RWPE1 (cell line): ENCODE data around the gene LARGE1.

Experiments used
- CTCF ChIA-PET: fragments of 350-600 bp; sonication (Branson Sonifier 250); formaldehyde crosslinking; extraction: SDS; loops from one replicate; lab custom pipeline; 2021; lab: Yijun Ruan, JAX
- POLR2A ChIA-PET: fragments of 400-600 bp; formaldehyde crosslinking; extraction: SDS; loops from one replicate; lab custom pipeline; 2020; ENCODE audit warnings: antibody characterized with exemption; ENCODE audit not compliant: low non-redundant PET; lab: Yijun Ruan, JAX
- DNase-seq: peaks from one replicate; pipeline ENCODE4 v3.0.0; 2012; ENCODE audit warnings: low spot score
- H3K27ac ChIP-seq: fragments of 450-650 bp; 2 replicates; pipeline ENCODE4 v1.5.1; 2017
- TF ChIP-seq, protein P1 (sequence below): fragments of 450-650 bp; conservative IDR thresholded peaks from 2 replicates; pipeline ENCODE4 v1.5.1; 2017; ENCODE audit warnings: low read depth, mild to moderate bottlenecking

Gene LARGE1

DNA sequence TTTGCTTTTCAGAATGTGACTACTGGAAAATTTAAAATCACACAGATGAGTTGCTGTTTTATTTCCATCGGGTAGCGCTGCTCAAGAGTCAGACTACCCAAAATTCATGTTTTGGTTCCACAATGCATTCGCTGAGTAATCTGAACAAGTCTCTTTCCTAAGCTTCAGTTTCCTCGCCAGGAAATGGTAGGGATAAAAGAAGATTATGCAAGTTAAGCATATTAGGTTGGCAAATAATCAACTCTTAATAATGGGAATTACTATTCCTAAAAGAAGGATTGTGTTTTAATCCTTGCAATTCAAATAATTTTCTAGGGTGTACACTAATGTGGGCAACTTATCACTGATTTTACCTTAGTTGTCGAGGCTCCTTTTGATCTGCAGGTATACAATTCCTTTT is 326.5 kb downstream of the LARGE1 start:
- ChIA-PET POLR2A (no interaction called here), CTCF (no interaction called here)
- TF ChIP-seq, protein P1, sequence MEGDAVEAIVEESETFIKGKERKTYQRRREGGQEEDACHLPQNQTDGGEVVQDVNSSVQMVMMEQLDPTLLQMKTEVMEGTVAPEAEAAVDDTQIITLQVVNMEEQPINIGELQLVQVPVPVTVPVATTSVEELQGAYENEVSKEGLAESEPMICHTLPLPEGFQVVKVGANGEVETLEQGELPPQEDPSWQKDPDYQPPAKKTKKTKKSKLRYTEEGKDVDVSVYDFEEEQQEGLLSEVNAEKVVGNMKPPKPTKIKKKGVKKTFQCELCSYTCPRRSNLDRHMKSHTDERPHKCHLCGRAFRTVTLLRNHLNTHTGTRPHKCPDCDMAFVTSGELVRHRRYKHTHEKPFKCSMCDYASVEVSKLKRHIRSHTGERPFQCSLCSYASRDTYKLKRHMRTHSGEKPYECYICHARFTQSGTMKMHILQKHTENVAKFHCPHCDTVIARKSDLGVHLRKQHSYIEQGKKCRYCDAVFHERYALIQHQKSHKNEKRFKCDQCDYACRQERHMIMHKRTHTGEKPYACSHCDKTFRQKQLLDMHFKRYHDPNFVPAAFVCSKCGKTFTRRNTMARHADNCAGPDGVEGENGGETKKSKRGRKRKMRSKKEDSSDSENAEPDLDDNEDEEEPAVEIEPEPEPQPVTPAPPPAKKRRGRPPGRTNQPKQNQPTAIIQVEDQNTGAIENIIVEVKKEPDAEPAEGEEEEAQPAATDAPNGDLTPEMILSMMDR: no peak
- no peak for DNase-seq
- no peak overlapping the region for H3K27ac ChIP-seq

DNA sequence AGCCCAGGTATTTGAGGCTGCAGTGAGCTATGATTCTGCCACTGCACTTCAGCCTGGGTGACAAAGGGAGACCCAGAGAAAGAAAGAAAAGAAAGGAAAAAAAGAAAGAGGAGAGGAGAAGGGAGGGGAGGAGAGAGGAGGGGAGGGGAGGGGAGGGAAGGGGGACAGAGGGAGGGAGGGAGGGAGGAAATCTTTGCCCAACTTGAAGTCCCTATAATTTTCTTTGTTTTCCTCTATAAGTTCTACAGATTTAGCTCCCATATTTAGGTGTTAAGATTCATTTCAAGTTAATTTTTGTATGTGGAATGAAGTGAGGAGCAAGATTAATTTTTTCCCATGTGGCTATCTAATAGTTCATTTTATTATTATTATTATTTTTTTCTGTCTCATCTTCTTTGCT is 328.3 kb downstream of the LARGE1 start:
- CTCF ChIA-PET: no interaction called here
- TF ChIP-seq, protein P1: no peak
- no peak for DNase-seq
- no peak overlapping the region for H3K27ac ChIP-seq
- POLR2A ChIA-PET: no interaction called here

DNA sequence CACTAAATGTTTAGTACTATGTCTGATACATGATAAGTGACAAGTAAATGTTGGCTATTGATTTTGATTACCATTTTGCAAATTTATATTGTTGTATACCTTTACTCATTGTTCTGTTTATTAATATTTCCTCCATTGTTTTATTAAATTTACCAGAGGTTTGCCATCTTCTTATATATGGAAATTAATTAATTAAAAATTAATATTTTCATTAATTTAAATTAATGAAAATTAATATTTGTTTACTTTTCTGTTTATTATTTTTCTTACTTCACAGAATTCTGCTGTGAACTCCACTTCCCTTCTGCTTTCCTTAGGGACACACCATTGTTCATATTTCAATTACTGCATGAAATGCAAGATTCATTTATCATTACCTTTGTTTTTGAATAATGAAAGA is 331.0 kb downstream of the LARGE1 start:
- no peak for DNase-seq
- no peak overlapping the region for H3K27ac ChIP-seq
- TF ChIP-seq, protein P1: no peak
- ChIA-PET POLR2A (no interaction called here), CTCF (no interaction called here)

DNA sequence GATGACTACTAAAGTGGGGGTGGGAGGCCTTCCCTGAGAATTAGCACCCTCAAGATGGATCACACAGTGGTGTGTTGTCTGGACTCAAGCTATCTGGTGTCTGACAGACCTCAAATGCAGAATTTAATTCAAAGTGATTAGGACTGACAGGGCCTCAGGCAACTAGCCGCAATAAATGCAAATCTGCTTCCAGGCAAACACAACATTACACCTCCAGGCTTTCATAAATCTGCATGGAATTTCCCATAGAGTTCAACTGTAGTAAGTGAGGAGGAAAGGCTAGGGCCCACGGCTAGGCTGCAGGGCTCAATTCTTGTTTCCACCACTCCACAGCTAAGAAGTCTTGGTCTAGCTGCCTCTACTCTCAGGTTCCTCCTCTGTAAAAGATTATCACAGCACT is 331.4 kb downstream of the LARGE1 start:
- TF ChIP-seq, protein P1: no peak
- ChIA-PET POLR2A (no interaction called here), CTCF (no interaction called here)
- H3K27ac ChIP-seq: no peak overlapping the region
- DNase-seq: no peak

DNA sequence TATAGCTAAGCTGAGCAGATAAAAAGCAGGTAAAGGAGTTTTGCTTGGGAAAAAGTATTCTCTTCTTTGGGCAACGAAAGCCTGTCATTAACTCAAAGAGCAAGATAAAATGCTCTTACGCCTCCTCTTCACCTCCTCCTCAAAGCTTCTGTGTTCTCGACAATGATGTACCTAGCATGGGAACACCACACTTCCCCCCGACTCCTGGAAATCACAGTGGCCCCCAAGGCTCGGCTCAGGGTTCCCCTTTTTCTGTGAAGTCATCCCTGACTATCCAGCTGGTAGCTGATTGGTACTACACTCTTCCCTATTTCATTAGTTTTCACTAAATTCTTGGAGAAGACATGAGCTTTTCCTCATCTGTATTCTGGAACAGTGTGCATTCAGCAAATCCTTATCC is 336.1 kb downstream of the LARGE1 start:
- POLR2A ChIA-PET: no interaction called here
- CTCF ChIA-PET: no interaction called here

DNA sequence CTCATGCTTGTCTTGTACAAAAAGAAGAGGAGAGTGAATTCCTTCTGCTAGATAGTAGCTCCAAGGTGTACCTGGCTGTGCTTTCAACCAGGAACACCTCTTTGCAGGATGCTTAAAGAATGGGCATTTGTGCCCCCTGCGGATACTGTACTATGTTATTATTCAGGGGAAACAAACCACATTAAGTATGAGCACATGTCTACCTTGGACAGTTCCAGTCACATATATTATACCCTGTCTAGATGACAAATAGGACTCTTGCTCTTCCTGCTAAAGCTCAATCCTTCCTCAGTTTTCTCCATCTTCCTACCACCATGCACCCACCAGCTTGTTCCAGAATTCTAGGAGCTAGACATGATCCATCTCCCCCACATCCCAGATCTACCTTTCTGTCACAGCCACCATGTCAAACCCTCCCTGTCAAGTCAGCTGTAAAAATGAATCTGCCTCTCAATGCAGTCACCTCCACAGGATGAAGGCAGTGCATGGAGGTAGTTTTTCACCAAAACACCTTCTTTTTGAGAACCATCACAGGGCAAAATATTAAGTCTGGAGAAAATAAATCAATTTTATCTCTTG is 337.4 kb downstream of the LARGE1 start:
- H3K27ac ChIP-seq: no peak overlapping the region
- no peak for DNase-seq
- ChIA-PET CTCF (interaction anchor here (0.5 kb wide), 1 partner anchor 1567 kb away, joined by 3 read pairs; no protein-coding TSS in a partner anchor), POLR2A (no interaction called here)
- TF ChIP-seq, protein P1: no peak

More for the DNA sequence above, 336.1 kb downstream of the LARGE1 start:
- DNase-seq: no peak
- no peak overlapping the region for H3K27ac ChIP-seq
- TF ChIP-seq, protein P1: no peak
